Keratinocyte (primary cell): Measurements from ENCODE around the gene CASZ1.

ENCODE experiments used
- EZH2 ChIP-seq: IDR thresholded peaks from one replicate; pipeline ENCODE4 v1.6.1; 2012; ENCODE audit warnings: inconsistent platforms, mild to moderate bottlenecking, low read length, moderate library complexity
- TF ChIP-seq, protein P1 (sequence below), 3 experiments: IDR thresholded peaks in 1 of 3; conservative IDR thresholded peaks in 1 of 3; optimal IDR thresholded peaks in 1 of 3; 2 replicates in 2 of 3; 3 replicates in 1 of 3; pipeline versions ENCODE3 to v1.5.1; 2011; ENCODE audit warnings: low read length in 3 of 3, mild to moderate bottlenecking in 3 of 3, moderate library complexity in 2 of 3, control low read depth in 1 of 3, inconsistent platforms in 1 of 3; ENCODE audit not compliant: insufficient read depth in 2 of 3; ENCODE audit errors: extremely low read depth in 1 of 3

DNA sequence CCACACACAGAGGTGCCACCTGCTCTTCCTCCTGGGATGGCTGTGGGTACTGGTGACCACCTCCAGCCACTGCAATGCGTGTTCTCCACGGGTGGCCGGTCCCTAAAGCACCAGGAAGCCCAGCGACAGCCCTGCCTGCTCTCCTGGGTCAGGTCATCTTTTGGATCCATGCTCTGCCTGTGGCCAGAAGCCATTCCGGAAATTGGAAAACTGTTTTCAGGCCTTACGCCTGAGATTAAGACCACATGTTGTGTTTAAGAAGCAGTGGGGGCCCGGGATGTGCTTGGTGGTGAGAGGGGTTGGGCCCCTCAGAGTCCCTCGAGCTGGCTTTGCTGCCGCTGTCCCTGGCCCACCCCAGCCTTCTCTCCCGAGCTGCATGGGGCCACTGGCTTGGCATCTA, 170.9 kb downstream of the CASZ1 start:
- TF ChIP-seq, protein P1, sequence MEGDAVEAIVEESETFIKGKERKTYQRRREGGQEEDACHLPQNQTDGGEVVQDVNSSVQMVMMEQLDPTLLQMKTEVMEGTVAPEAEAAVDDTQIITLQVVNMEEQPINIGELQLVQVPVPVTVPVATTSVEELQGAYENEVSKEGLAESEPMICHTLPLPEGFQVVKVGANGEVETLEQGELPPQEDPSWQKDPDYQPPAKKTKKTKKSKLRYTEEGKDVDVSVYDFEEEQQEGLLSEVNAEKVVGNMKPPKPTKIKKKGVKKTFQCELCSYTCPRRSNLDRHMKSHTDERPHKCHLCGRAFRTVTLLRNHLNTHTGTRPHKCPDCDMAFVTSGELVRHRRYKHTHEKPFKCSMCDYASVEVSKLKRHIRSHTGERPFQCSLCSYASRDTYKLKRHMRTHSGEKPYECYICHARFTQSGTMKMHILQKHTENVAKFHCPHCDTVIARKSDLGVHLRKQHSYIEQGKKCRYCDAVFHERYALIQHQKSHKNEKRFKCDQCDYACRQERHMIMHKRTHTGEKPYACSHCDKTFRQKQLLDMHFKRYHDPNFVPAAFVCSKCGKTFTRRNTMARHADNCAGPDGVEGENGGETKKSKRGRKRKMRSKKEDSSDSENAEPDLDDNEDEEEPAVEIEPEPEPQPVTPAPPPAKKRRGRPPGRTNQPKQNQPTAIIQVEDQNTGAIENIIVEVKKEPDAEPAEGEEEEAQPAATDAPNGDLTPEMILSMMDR (optimal IDR thresholded peaks at IDR 0.05 in 1 of 3, IDR thresholded peaks at IDR 0.05 in 1 of 3, conservative IDR thresholded peaks at IDR 0.05 in 1 of 3; ENCODE audit: extremely low read depth in 1 of 3, insufficient read depth in 2 of 3, low read length in 3 of 3) = no peak
- no peak for TF ChIP-seq EZH2
